Nephron progenitor cell (in vitro differentiated cells): ENCODE results near the gene ALDH1L2.
A peak's percentile ranks its signal among the peaks of the same experiment; 100 is the strongest.

Experiments used
- DNase-seq: peaks from one replicate; pipeline ENCODE4 v3.0.0; 2021
- H3K27ac Mint-ChIP-seq: 2 replicates; pipeline ENCODE4 v1.8.0; 2021; ENCODE audit warnings: mild to moderate bottlenecking, moderate library complexity, mixed read lengths
- H3K27me3 Mint-ChIP-seq: 2 replicates; pipeline ENCODE4 v1.8.0; 2021; ENCODE audit warnings: mild to moderate bottlenecking, low read depth, mixed read lengths; ENCODE audit not compliant: poor library complexity
- H3K36me3 Mint-ChIP-seq: 2 replicates; pipeline ENCODE4 v1.8.0; 2021; ENCODE audit warnings: low read depth, mixed read lengths
- H3K4me1 Mint-ChIP-seq: 2 replicates; pipeline ENCODE4 v1.8.0; 2021; ENCODE audit warnings: mixed read lengths
- H3K4me3 Mint-ChIP-seq: 2 replicates; pipeline ENCODE4 v1.8.0; 2021; ENCODE audit warnings: mild to moderate bottlenecking, moderate library complexity, mixed read lengths
- H3K9me3 Mint-ChIP-seq: 2 replicates; pipeline ENCODE4 v1.8.0; 2021; ENCODE audit warnings: mild to moderate bottlenecking, moderate library complexity, mixed read lengths
- TF ChIP-seq, protein P1 (sequence below): fragments of 200-600 bp; sonication (generic); IDR thresholded peaks from 2 replicates; pipeline ENCODE4 v1.5.0; 2021; ENCODE audit warnings: antibody characterized with exemption

ALDH1L2 gene

DNA sequence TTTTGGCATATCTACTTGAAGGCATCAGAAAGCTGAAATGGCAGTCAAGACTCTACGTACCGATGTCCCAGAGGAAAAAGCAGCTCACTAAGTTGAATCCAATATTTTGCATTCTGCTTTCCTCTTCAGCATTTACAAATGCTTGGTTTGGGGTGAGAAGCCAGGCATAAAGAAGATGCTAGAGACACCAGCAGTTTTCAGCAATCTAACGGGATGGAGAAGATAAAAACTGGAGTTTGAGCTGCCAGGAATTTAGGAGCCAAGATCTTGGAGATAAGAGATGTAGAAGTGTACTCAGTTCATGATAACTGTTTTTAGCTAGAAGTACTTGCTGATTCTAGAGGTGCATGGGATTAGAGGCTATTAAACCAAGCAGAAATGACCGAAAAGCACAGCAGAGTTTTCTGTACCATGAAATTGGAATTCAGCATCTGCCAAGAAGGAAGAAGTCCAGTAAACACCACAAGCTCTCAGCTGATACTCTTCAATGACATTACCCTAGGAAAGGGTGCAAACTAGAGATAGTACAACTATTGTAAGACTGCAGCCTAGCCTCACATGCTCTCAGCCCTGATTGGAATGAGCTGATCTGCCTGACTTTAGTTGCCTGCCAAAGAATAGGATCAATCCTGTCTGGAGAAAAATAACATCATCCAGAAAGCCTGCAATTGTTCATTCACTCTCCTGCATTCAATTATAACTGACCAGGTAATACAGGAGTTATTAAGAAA lies 7.4 kb upstream of the ALDH1L2 start:
- H3K4me3 Mint-ChIP-seq: no peak overlapping the region
- peaks cover 40% of the 10 kb centered on the region for H3K27me3 Mint-ChIP-seq
- peaks cover 11% of the 10 kb centered on the region for H3K4me1 Mint-ChIP-seq
- no peak overlapping the region for H3K27ac Mint-ChIP-seq
- TF ChIP-seq, protein P1, sequence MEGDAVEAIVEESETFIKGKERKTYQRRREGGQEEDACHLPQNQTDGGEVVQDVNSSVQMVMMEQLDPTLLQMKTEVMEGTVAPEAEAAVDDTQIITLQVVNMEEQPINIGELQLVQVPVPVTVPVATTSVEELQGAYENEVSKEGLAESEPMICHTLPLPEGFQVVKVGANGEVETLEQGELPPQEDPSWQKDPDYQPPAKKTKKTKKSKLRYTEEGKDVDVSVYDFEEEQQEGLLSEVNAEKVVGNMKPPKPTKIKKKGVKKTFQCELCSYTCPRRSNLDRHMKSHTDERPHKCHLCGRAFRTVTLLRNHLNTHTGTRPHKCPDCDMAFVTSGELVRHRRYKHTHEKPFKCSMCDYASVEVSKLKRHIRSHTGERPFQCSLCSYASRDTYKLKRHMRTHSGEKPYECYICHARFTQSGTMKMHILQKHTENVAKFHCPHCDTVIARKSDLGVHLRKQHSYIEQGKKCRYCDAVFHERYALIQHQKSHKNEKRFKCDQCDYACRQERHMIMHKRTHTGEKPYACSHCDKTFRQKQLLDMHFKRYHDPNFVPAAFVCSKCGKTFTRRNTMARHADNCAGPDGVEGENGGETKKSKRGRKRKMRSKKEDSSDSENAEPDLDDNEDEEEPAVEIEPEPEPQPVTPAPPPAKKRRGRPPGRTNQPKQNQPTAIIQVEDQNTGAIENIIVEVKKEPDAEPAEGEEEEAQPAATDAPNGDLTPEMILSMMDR: no peak
- H3K36me3 Mint-ChIP-seq: peaks cover 14% of the 10 kb centered on the region
- no peak for DNase-seq
- H3K9me3 Mint-ChIP-seq: peaks cover 36% of the 10 kb centered on the region

DNA sequence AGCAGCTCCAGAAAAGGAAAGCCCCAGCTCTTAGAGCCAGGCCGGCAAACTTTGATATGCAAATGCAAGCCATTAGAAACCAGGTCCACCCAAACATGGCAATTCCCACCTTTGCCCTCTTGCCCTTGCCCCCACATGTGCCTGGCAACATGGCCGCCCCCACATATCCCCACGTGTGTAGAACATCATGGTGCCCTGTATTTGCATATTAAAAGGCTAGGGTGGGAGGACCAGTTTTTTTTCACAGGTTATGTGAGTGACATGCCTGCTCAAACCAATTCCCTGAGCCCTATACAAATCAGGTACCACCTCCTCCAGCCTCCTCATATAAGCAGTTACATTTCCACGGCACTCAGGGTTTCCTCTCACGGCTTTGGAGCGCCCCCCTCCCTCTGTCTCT lies 6.1 kb upstream of the ALDH1L2 start:
- Mint-ChIP-seq H3K4me1 (peaks cover 11% of the 10 kb centered on the region), H3K9me3 (peaks cover 34% of the 10 kb centered on the region), H3K36me3 (peaks cover 13% of the 10 kb centered on the region), H3K4me3 (no peak overlapping the region), H3K27ac (no peak overlapping the region), H3K27me3 (peaks cover 39% of the 10 kb centered on the region)
- no peak for DNase-seq
- TF ChIP-seq, protein P1: no peak

DNA sequence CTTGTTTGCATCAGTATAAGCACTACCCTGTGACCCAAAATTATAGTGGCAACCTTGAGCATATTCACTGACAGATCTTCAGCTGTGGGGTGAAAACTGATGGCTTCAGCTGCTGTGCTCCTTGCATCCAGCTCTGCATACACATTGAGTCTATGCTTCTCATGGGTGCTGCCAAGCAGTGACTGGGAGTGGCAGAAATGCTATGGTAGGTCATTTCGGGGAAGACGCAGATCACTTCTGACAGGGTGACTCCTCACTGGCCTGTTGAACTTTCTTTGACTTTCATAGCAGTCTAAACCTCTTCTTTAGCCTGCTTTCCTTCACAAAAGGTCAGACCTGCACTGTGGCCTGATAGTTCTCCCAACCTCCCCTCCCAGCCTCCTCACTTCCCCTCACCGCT lies 5.6 kb upstream of the ALDH1L2 start:
- Mint-ChIP-seq H3K27ac (no peak overlapping the region), H3K27me3 (peaks cover 36% of the 10 kb centered on the region), H3K36me3 (peaks cover 13% of the 10 kb centered on the region), H3K4me3 (no peak overlapping the region), H3K9me3 (peaks cover 30% of the 10 kb centered on the region), H3K4me1 (peaks cover 11% of the 10 kb centered on the region)
- TF ChIP-seq, protein P1: no peak
- no peak for DNase-seq

DNA sequence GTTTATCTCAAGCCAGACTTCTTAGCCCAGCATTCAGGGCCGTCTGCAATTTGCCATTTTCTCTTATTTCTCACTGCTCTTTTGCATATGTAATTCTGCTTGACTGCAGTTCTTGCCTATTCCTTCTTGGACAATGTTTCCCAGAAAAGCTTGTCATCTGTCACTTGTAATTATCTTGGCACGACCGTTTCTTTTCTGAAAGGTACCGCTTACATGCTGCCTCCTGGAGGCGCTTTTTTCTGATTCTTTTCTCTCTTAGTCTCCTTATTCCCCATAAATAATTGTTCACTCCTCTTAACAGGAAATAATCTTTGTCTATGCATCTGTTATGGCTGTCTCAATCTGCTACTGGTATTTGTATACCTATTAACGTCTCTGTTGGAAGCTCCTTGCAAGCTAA lies 1.2 kb upstream of the ALDH1L2 start:
- Mint-ChIP-seq H3K4me1 (peaks cover 14% of the 10 kb centered on the region), H3K27me3 (peaks cover 20% of the 10 kb centered on the region), H3K27ac (no peak overlapping the region), H3K4me3 (peak overlapping the region; percentile 46), H3K9me3 (peaks cover 15% of the 10 kb centered on the region), H3K36me3 (peaks cover 8% of the 10 kb centered on the region)
- DNase-seq: no peak
- TF ChIP-seq, protein P1: no peak

DNA sequence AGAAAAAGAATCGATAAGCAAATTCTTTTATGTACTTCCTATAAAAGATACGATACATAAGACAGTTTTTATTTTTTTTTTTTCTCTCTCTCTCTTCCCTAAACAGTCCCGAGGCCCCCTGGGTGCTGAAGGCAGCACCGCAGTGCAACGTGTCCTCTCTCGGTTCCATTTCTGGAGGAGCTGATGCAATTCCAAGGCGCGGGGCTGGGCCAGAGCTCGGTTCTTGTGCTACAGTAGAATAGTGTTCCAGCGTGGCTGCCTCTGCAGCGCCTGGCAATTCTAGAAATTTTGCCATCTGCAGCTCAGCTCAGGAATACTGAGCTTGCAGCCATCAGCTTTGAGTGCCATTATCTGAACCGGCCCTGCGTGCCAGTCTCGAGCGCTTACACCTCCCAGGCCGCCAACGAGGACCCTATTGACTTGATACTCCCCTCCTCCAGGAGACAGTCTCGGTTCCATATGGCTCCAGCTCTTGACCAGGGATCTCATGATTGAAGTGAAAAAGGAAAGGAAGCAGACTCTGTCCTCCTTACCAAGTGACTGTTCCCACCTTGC lies 630 bp downstream of the ALDH1L2 start:
- no peak overlapping the region for H3K27ac Mint-ChIP-seq
- peaks cover 13% of the 10 kb centered on the region for H3K27me3 Mint-ChIP-seq

More for the DNA sequence above, 630 bp downstream of the ALDH1L2 start:
- Mint-ChIP-seq H3K9me3 (peaks cover 15% of the 10 kb centered on the region), H3K36me3 (peaks cover 8% of the 10 kb centered on the region), H3K4me3 (peak overlapping the region; percentile 87), H3K4me1 (peaks cover 13% of the 10 kb centered on the region)
- TF ChIP-seq, protein P1: no peak
- peak; percentile 22 for DNase-seq
